ENCODE results near the gene ELF1. TPM values are rescaled to one million over a fixed set of nuclear protein-coding genes. Genes with fewer than 3 reads are reported as not detected.
A peak's percentile ranks its signal among the peaks of the same experiment; 100 is the strongest.

The ELF1 gene
- total and polyA plus RNA-seq, 2 of the 8 experiments (the other 6 are each of a cell fraction or from before 2014, with no cell fraction given) = 5.6 to 18.2 TPM

DNA sequence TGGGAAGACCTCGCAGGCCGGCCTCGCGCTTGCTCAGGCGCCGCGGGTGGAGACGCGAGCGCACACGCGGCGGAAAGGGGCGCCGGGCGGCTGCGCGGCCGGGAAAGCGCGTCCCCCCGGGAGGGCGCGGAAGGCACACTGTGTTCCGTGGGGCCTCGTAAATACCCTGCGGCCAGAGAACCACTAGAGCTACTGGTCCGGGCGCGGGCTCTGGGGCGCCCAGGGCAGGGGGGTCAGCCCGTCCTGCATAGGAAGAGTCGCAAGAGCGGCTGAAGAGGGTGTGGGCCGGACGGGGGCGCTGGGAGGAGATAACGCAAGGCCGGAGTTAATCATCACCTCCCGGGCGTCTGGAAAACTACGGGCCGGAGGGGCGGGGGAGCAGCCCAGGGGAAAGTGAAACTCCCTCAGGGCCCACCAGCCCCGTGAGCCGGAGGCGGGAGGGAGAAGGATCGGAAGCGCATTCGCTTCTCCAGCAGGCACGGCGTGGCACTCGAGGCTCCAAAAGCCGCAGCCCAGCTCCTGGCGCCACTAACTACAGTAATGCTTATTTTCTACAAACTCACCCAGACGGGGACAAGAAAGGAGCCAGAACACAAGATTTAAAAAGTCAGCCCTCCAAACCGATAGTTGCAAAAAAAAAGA lies 41.1 kb upstream of the ELF1 start (continued):
- TF ChIP-seq CTCF (IDR thresholded peaks at IDR 0.05; ENCODE audit: control extremely low read depth in 1 of 3, insufficient read depth in 1 of 3, low read depth in 1 of 3, low read length in 3 of 3) = peak; percentile 16 to 36 (median 33); a peak in 3 of 4 replicates
- TF ChIP-seq, protein P1, sequence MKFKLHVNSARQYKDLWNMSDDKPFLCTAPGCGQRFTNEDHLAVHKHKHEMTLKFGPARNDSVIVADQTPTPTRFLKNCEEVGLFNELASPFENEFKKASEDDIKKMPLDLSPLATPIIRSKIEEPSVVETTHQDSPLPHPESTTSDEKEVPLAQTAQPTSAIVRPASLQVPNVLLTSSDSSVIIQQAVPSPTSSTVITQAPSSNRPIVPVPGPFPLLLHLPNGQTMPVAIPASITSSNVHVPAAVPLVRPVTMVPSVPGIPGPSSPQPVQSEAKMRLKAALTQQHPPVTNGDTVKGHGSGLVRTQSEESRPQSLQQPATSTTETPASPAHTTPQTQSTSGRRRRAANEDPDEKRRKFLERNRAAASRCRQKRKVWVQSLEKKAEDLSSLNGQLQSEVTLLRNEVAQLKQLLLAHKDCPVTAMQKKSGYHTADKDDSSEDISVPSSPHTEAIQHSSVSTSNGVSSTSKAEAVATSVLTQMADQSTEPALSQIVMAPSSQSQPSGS (IDR thresholded peaks at IDR 0.05; ENCODE audit: low read length) = no peak
- peak; percentile 89 for TF ChIP-seq E2F6 (IDR thresholded peaks at IDR 0.05)
- TF ChIP-seq RBBP5 (IDR thresholded peaks at IDR 0.05; ENCODE audit: borderline replicate concordance, low read depth, low read length) = peak; percentile 30; the same call in 1 of the 2 replicates
- no peak for TF ChIP-seq SAP30 (IDR thresholded peaks at IDR 0.05; ENCODE audit: insufficient read depth, insufficient replicate concordance, low read length)
- TF ChIP-seq BCL11A (IDR thresholded peaks at IDR 0.05; ENCODE audit: low read depth in 2 of 2, low read length in 2 of 2) = no peak
- TF ChIP-seq POU5F1 (IDR thresholded peaks at IDR 0.05; ENCODE audit: low read depth, low read length) = no peak
- no peak for TF ChIP-seq SIRT6 (IDR thresholded peaks at IDR 0.05; ENCODE audit: low read length)
- 0 out of 2 replicates have a peak, but pooled peaks have one; percentile 13 for TF ChIP-seq JUND (IDR thresholded peaks at IDR 0.05; ENCODE audit: low read length)
